ENCODE data around the gene GADD45A. TPM values are rescaled to one million over a fixed set of nuclear protein-coding genes. Genes with fewer than 3 reads are reported as not detected.

Gene GADD45A
- total RNA-seq, 1 donor from 2014 or later: 28.6 TPM

GRCh38 chr1:67705735-67706453, 20.9 kb downstream of the GADD45A start:
- Histone ChIP-seq H3K4me2 (no peak overlapping the region), H3F3A (ENCODE audit: low read depth) (no peaks in the 10 kb centered on the region), H3K27me3 (no peaks in the 10 kb centered on the region), H3K4me3 (no peak overlapping the region), H3K27ac (no peak overlapping the region), H4K20me1 (ENCODE audit: low read depth) (no peaks in the 10 kb centered on the region), H2AFZ (replicated peaks) (no peak overlapping the region), H3K9me3 (ENCODE audit: low read depth) (no peaks in the 10 kb centered on the region), H3K79me2 (ENCODE audit: low read depth) (no peaks in the 10 kb centered on the region), H3K36me3 (no peaks in the 10 kb centered on the region), H3K9ac (no peak overlapping the region), H3K4me1 (no peaks in the 10 kb centered on the region)
- Mint-ChIP-seq H3K27me3 (ENCODE audit: insufficient read depth, low read depth) (peaks cover 3% of the 10 kb centered on the region), H3K4me1 (peaks cover 9% of the 10 kb centered on the region), H3K9me3 (no peaks in the 10 kb centered on the region), H3K27ac (no peak overlapping the region), H3K4me3 (no peak overlapping the region), H3K36me3 (peaks cover 10% of the 10 kb centered on the region)
- TF ChIP-seq EZH2phosphoT487 (IDR thresholded peaks at IDR 0.05): no peak
- TF ChIP-seq CTCF (IDR thresholded peaks at IDR 0.05): no peak
- no peak for TF ChIP-seq EZH2 (IDR thresholded peaks at IDR 0.05)
- no peak for DNase-seq (ENCODE audit: low spot score)

- no peak overlapping the region for H3K4me2 ChIP-seq
- Mint-ChIP-seq H3K4me1 (peaks cover 17% of the 10 kb centered on the region), H3K36me3 (peaks cover 8% of the 10 kb centered on the region), H3K4me3 (no peak overlapping the region), H3K9me3 (no peaks in the 10 kb centered on the region), H3K27ac (peak overlapping the region; percentile 39), H3K27me3 (ENCODE audit: insufficient read depth, low read depth) (peaks cover 6% of the 10 kb centered on the region)
- no peaks in the 10 kb centered on the region for H3F3A ChIP-seq (ENCODE audit: low read depth)
- peaks cover 3% of the 10 kb centered on the region for H3K4me1 ChIP-seq
- H2AFZ ChIP-seq (replicated peaks): no peak overlapping the region
- no peak overlapping the region for H3K9ac ChIP-seq
- no peaks in the 10 kb centered on the region for H3K36me3 ChIP-seq
- TF ChIP-seq EZH2 (IDR thresholded peaks at IDR 0.05): no peak
- no peak for TF ChIP-seq EZH2phosphoT487 (IDR thresholded peaks at IDR 0.05)
- TF ChIP-seq CTCF (IDR thresholded peaks at IDR 0.05): no peak
- H3K79me2 ChIP-seq (ENCODE audit: low read depth): no peaks in the 10 kb centered on the region
- no peak overlapping the region for H3K27ac ChIP-seq
- no peaks in the 10 kb centered on the region for H3K9me3 ChIP-seq (ENCODE audit: low read depth)
- H3K4me3 ChIP-seq: no peak overlapping the region
- no peak for DNase-seq (ENCODE audit: low spot score)
- H3K27me3 ChIP-seq: no peaks in the 10 kb centered on the region
- H4K20me1 ChIP-seq (ENCODE audit: low read depth): no peaks in the 10 kb centered on the region
Measured at GRCh38 chr1:67708606-67709005, 23.6 kb downstream of the GADD45A start.

- Histone ChIP-seq H3K27ac (no peak overlapping the region), H3K9me3 (ENCODE audit: low read depth) (no peaks in the 10 kb centered on the region), H3K9ac (no peak overlapping the region), H3K27me3 (no peaks in the 10 kb centered on the region), H3F3A (ENCODE audit: low read depth) (no peaks in the 10 kb centered on the region), H3K4me2 (no peak overlapping the region), H4K20me1 (ENCODE audit: low read depth) (no peaks in the 10 kb centered on the region), H3K79me2 (ENCODE audit: low read depth) (no peaks in the 10 kb centered on the region), H3K4me1 (peaks cover 7% of the 10 kb centered on the region), H2AFZ (replicated peaks) (no peak overlapping the region), H3K36me3 (no peaks in the 10 kb centered on the region), H3K4me3 (no peak overlapping the region)
- no peak for DNase-seq (ENCODE audit: low spot score)
- no peak for TF ChIP-seq EZH2phosphoT487 (IDR thresholded peaks at IDR 0.05)
- no peak for TF ChIP-seq CTCF (IDR thresholded peaks at IDR 0.05)
- no peak for TF ChIP-seq EZH2 (IDR thresholded peaks at IDR 0.05)
- H3K27ac Mint-ChIP-seq: no peak overlapping the region
- peaks cover 6% of the 10 kb centered on the region for H3K27me3 Mint-ChIP-seq (ENCODE audit: insufficient read depth, low read depth)
- no peaks in the 10 kb centered on the region for H3K9me3 Mint-ChIP-seq
- H3K4me1 Mint-ChIP-seq: peaks cover 21% of the 10 kb centered on the region
- no peak overlapping the region for H3K4me3 Mint-ChIP-seq
- H3K36me3 Mint-ChIP-seq: peaks cover 5% of the 10 kb centered on the region
Measured at GRCh38 chr1:67710417-67710816, 25.4 kb downstream of the GADD45A start.
